Right ventricle myocardium superior (tissue), 1 donor: Measurements from ENCODE around the gene SREBF2. TPM values are rescaled to one million over a fixed set of nuclear protein-coding genes. Genes with fewer than 3 reads are reported as not detected.

ENCODE experiments used
- ATAC-seq: fragments of 200-7000 bp; cut with Tn5 transposase; one replicate; pipeline ENCODE4 v1.9.1; 2020; ENCODE audit warnings: mild to moderate bottlenecking; ENCODE audit not compliant: poor library complexity
- DNase-seq: peaks from one replicate; pipeline ENCODE4 v3.0.0-alpha.2; 2020
- intact Hi-C: fragments of 100-400 bp; cut with DNase I; formaldehyde crosslinking; loops from one replicate; pipeline ENCODE4 v1.11.2; 2022
- total RNA-seq: library from RNA; stranded (reverse); fragmentation: NEBNext Ultra II Directional; extraction: Animal tissue kit (Norgen Biotek cat#: 25700); gene quantifications from one replicate; pipeline ENCODE4 v1.2.1, GENCODE V29; 2021
- donor health status: DM: no; HTN: yes; CAD: no; lungs with severe emphysema.

SREBF2 gene
- total RNA-seq, 1 donor from 2014 or later: 75.2 TPM

GRCh38 chr22:41836551-41836950 lies 3.6 kb downstream of the SREBF2 start:
- intact Hi-C loops: no loop called here
- DNase-seq (no peak), ATAC-seq (no peak)

DNA sequence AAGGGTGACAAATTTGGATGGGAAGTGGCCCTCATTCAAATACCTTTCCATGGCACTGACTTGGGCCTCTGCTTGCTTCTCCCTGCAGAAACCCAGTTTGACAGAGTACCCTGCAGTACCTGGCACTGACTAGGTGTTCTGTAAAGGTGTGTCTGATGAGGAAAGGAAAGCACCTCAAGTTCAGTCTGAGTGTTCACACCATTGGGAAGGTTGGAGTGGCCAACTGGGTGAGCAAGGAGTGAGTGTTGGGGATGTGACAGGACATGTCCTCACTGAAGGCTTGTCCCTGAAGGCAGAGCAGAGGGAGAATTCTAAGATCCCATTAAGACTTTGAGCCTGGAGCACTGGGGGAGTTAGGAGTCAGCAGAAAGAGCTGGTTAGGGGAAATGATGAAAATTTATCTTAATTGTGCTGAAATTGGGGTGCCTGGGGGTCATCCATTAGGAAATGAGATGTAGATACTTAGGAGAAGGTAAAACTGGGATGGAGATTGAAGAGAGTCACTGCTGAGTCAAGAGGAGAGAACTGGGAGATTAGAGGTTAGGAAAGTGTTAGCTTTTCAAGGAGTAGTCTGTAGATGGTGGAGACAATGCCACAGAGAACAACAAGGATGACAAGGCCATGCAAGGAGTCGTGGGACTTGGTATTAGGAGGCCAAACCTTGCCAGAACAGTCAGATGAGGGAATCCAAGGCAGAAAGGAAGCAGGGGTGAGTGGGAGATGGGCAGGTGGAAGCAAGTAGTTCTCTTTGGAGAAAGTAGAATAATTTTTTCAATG lies 6.1 kb downstream of the SREBF2 start:
- no peak for ATAC-seq
- intact Hi-C loops: no loop called here
- DNase-seq: no peak

- ATAC-seq: no peak
- intact Hi-C loops: no loop called here
- no peak for DNase-seq
Measured at GRCh38 chr22:41840216-41840615, 7.3 kb downstream of the SREBF2 start.

GRCh38 chr22:41841085-41841712 lies 8.3 kb downstream of the SREBF2 start:
- DNase-seq: no peak
- intact Hi-C loops: no loop called here
- peak; percentile 43 for ATAC-seq

GRCh38 chr22:41842996-41843970 lies 10.4 kb downstream of the SREBF2 start:
- no peak for ATAC-seq
- intact Hi-C loops: no loop called here
- no peak for DNase-seq

DNA sequence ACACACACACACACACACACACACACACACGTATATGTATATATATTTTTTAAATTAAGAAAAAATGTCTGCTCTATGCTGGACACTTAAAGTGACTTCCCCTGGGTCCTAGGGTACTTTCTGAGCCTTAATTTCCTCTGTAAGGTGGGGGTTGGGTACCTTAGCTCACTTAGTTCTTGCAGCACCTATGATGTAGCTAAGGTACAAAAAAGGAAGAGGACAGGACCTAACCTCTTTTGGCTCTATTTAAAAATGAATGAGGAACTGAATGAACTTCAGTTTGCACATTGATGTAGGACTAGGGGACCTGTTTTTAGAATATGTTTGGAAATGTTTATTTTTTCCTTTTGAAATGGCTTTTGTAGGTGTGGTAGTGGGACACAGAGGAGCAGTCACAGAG lies 11.1 kb downstream of the SREBF2 start:
- intact Hi-C loops: no loop called here
- DNase-seq: no peak

GRCh38 chr22:41844513-41844912 lies 11.6 kb downstream of the SREBF2 start:
- DNase-seq (no peak), ATAC-seq (no peak)
- intact Hi-C loops: no loop called here

More for the DNA sequence above, 11.1 kb downstream of the SREBF2 start:
- no peak for ATAC-seq

DNA sequence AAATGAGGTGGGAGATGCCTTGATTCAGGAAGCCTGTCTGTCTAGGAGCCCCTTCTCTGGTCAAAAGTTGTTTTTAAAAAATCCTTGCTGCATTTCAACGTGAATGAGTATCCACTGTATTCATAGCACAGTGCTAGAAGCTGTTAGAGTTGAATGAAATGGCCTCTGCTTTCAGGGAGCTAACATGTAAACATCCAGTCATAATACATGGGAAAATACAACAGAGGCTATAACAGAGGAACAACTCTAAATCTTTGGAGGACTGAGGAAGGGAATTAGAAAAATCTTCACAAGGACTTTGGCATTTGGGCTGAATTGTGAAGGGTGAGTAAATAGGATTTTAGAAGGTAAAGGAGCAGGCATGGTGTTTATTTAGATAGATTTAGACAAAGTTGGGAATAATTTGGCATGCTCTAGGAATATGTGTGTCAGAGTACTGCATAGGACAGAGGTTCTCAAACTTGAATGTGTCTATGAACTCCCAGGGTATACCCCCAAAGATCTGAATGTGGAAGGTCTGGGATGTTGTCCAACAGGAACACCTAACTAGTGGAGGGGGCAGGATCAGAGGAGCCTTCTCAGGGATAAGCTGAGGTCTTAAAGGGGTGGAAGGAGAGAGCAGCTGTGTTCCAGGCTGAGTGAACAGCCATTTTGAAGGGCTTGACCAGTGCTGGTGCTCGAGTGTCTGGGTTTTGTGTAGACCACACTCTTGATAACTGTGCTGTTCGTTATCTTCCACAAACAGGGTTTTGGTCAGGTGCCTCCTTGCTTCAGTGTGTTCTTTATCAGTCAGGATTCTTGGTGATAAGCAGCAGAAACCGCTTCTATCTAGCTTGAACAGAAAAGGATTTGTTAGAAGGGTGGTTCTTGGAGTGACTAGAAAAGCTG lies 12.7 kb downstream of the SREBF2 start:
- intact Hi-C loops: no loop called here
- ATAC-seq (no peak), DNase-seq (no peak)

DNA sequence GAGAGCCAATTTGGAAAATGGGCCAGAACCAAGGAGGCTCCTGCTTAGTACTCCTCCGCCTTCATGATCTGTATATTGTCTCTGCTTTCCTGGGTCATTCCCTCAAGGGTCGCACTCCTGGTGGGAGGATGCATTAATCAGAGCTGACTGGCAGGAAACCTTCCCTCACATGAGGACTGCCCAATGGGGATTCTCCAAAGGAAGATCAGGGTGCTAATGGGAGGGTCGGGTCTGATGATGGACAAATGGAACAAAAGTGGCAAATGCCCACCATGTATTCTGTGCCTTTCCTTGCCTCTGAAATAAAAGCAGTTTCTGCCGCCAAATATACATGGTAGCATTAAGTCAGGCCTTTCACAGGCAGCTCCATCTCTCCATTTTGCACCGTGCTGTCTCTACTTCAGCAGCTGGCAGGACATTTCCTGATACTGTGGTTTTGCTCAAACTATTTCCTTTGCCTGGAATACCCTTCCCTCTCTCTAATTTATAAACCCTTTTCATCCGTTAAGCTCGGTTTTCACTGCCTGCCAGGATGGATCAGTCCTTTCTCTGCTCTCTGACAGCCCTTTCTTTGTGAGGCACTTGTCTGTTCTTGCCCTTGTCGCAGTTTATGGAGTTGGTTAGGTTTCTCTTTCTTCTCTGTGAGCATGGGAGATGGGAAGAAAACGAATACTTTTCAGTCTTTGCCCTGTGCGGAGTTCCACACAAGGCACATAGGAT lies 13.5 kb downstream of the SREBF2 start:
- ATAC-seq: no peak
- intact Hi-C loops: no loop called here
- no peak for DNase-seq

DNA sequence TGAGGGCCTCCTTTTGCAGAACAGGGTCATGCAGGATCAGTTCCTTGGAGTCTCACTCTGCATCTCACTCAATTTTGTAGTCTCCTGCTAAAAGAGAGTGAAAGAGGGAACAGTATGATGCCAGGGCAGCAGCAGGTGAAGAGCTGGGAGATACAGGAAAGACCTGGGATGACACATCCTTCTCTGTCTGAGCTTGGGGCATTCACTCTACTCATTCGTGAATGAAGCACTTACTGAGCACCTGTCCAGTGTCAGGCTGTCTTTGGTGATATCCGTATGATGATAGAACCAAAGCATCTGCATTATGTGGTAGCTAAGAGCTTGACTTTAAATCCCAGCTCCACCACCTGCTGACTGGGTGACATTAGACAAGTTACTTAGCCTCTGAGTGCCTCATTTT lies 14.4 kb downstream of the SREBF2 start:
- DNase-seq (no peak), ATAC-seq (no peak)
- intact Hi-C loops: no loop called here

DNA sequence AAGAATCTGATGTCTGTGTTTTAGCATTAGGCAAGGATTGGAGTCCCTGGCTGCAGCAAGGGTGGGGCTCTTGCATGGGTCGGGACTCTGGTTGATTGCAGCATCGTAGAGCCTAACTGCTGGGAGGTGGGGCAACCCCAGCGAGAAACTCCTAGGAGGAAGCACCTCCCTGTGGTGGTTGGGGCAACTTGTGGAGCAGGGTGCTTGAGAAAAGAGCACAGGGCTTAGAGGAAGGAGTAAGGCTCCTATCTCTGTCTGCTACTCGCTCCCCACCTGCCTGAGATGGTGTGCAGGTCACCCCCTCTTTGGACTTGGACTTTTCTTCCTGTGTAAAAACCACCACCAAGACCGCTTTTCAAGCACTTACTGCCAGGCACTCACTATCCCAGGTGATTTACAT lies 15.6 kb downstream of the SREBF2 start:
- ATAC-seq (peak; percentile 46), DNase-seq (peak; percentile 64)
- intact Hi-C loops: no loop called here

- intact Hi-C loops: no loop called here
- no peak for DNase-seq
- no peak for ATAC-seq
Measured at GRCh38 chr22:41856469-41856868, 23.6 kb downstream of the SREBF2 start.

- intact Hi-C loops: no loop called here
- ATAC-seq: peak; percentile 53
- DNase-seq: no peak
Measured at GRCh38 chr22:41857155-41857859, 24.4 kb downstream of the SREBF2 start.

- ATAC-seq (no peak), DNase-seq (no peak)
- intact Hi-C loops: no loop called here
Measured at GRCh38 chr22:41857860-41858199, 24.9 kb downstream of the SREBF2 start.

GRCh38 chr22:41862160-41862529 lies 29.2 kb downstream of the SREBF2 start:
- ATAC-seq (peak; percentile 15), DNase-seq (no peak)
- intact Hi-C loops: no loop called here

- intact Hi-C loops: no loop called here
- ATAC-seq (peak; percentile 28), DNase-seq (no peak)
Measured at GRCh38 chr22:41862530-41863266, 29.8 kb downstream of the SREBF2 start.

DNA sequence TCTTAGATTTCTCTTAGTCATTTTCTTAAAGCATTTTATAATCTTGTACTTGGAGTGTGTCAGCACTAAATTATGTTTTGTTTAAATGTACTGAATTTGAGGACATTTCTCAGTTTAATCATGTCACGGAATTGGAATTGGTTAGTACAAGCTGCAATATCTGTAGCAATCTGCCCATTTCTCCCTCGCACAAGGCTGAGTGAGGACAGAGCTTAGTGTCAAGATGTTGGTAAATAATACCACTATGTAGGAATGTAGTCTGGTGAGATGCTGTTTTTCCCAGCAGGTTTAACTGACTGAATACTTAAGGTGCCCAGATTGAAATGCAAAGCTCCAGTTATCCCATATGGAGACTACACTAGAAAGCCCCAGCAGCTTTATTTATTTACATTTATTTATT lies 30.6 kb downstream of the SREBF2 start:
- ATAC-seq (no peak), DNase-seq (no peak)
- intact Hi-C loops: no loop called here
